MM.1S (cell line): Measurements from ENCODE around the gene KCNK2.

Experiments
- DNase-seq: peaks from one replicate; pipeline ENCODE4 v3.0.0-alpha.2; 2015
- H2AFZ ChIP-seq: fragments of 300-600 bp; sonication (generic); 2 replicates; pipeline ENCODE4 v1.6.0; 2016; ENCODE audit warnings: antibody characterized with exemption, low read length
- H3F3A ChIP-seq: fragments of 300-600 bp; sonication (generic); 2 replicates; pipeline ENCODE4 v1.6.1; 2016; ENCODE audit warnings: mild to moderate bottlenecking, antibody characterized with exemption, low read length, moderate library complexity, mixed read lengths; ENCODE audit not compliant: insufficient read depth
- H3K27ac ChIP-seq: fragments of 300-600 bp; sonication (generic); 2 replicates; pipeline ENCODE4 v1.5.1; 2016; ENCODE audit warnings: mild to moderate bottlenecking, low read length
- H3K27me3 ChIP-seq: fragments of 300-600 bp; sonication (generic); replicated peaks from 2 replicates; pipeline ENCODE4 v1.6.0; 2016; ENCODE audit warnings: low read length; ENCODE audit not compliant: insufficient read depth
- H3K36me3 ChIP-seq: fragments of 300-600 bp; sonication (generic); replicated peaks from 2 replicates; pipeline ENCODE4 v1.6.1; 2016; ENCODE audit warnings: mild to moderate bottlenecking, low read length, mixed read lengths; ENCODE audit not compliant: insufficient read depth
- H3K4me1 ChIP-seq: fragments of 300-600 bp; sonication (generic); 2 replicates; pipeline ENCODE4 v1.6.1; 2016; ENCODE audit warnings: low read length, mixed read lengths
- H3K4me2 ChIP-seq: fragments of 300-600 bp; sonication (generic); 2 replicates; pipeline ENCODE4 v1.6.0; 2016; ENCODE audit warnings: low read depth, low read length
- H3K4me3 ChIP-seq: fragments of 300-600 bp; sonication (generic); 2 replicates; pipeline ENCODE4 v1.5.1; 2016; ENCODE audit warnings: low read length, mixed read lengths
- H3K79me2 ChIP-seq: fragments of 300-600 bp; sonication (generic); 2 replicates; pipeline ENCODE4 v1.6.1; 2016; ENCODE audit warnings: mixed run types, low read length, mixed read lengths
- H3K9ac ChIP-seq: fragments of 300-600 bp; sonication (generic); 2 replicates; pipeline ENCODE4 v1.6.1; 2016; ENCODE audit warnings: low read length, mixed read lengths
- H3K9me2 ChIP-seq: fragments of 300-600 bp; sonication (generic); replicated peaks from 2 replicates; pipeline ENCODE4 v1.6.1; 2016; ENCODE audit warnings: mild to moderate bottlenecking, low read length, mixed read lengths; ENCODE audit not compliant: insufficient read depth
- H3K9me3 ChIP-seq: fragments of 300-600 bp; sonication (generic); replicated peaks from 2 replicates; pipeline ENCODE4 v1.6.1; 2016; ENCODE audit warnings: mild to moderate bottlenecking, low read length, mixed read lengths; ENCODE audit not compliant: insufficient read depth
- H4K20me1 ChIP-seq: fragments of 300-600 bp; sonication (generic); 2 replicates; pipeline ENCODE4 v1.6.1; 2016; ENCODE audit warnings: mild to moderate bottlenecking, low read length, moderate library complexity, mixed read lengths; ENCODE audit not compliant: insufficient read depth
- EZH2 ChIP-seq: fragments of 300-600 bp; sonication (generic); optimal IDR thresholded peaks from 2 replicates; pipeline ENCODE3; 2017; ENCODE audit warnings: low read depth, mild to moderate bottlenecking, antibody characterized with exemption, low read length, mixed read lengths
- EZH2phosphoT487 ChIP-seq: fragments of 300-600 bp; sonication (generic); IDR thresholded peaks from 2 replicates; pipeline ENCODE4 v1.6.1; 2018; ENCODE audit warnings: antibody characterized with exemption, low read length
- TF ChIP-seq, protein P1 (sequence below): fragments of 300-600 bp; sonication (generic); IDR thresholded peaks from 2 replicates; pipeline ENCODE4 v1.5.1; 2016; ENCODE audit warnings: antibody characterized with exemption, low read length, mixed read lengths

Gene KCNK2

GRCh38 chr1:215083383-215083961 lies 935 bp downstream of the KCNK2 start:
- no peaks in the 10 kb centered on the region for H3K4me1 ChIP-seq
- H3K27ac ChIP-seq: no peak overlapping the region
- DNase-seq: no peak
- H3K4me2 ChIP-seq: no peak overlapping the region
- TF ChIP-seq, protein P1, sequence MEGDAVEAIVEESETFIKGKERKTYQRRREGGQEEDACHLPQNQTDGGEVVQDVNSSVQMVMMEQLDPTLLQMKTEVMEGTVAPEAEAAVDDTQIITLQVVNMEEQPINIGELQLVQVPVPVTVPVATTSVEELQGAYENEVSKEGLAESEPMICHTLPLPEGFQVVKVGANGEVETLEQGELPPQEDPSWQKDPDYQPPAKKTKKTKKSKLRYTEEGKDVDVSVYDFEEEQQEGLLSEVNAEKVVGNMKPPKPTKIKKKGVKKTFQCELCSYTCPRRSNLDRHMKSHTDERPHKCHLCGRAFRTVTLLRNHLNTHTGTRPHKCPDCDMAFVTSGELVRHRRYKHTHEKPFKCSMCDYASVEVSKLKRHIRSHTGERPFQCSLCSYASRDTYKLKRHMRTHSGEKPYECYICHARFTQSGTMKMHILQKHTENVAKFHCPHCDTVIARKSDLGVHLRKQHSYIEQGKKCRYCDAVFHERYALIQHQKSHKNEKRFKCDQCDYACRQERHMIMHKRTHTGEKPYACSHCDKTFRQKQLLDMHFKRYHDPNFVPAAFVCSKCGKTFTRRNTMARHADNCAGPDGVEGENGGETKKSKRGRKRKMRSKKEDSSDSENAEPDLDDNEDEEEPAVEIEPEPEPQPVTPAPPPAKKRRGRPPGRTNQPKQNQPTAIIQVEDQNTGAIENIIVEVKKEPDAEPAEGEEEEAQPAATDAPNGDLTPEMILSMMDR: no peak
- TF ChIP-seq EZH2: no peak
- TF ChIP-seq EZH2phosphoT487: no peak
- no peaks in the 10 kb centered on the region for H3K9me2 ChIP-seq
- H3K27me3 ChIP-seq: no peaks in the 10 kb centered on the region
- H4K20me1 ChIP-seq: no peaks in the 10 kb centered on the region
- H3K4me3 ChIP-seq: no peak overlapping the region
- H3K9me3 ChIP-seq: no peaks in the 10 kb centered on the region
- H2AFZ ChIP-seq: no peak overlapping the region
- no peak overlapping the region for H3K9ac ChIP-seq
- no peaks in the 10 kb centered on the region for H3K36me3 ChIP-seq
- no peaks in the 10 kb centered on the region for H3K79me2 ChIP-seq
- no peaks in the 10 kb centered on the region for H3F3A ChIP-seq

- no peaks in the 10 kb centered on the region for H4K20me1 ChIP-seq
- H3K9ac ChIP-seq: no peak overlapping the region
- no peaks in the 10 kb centered on the region for H3K27me3 ChIP-seq
- no peaks in the 10 kb centered on the region for H3K79me2 ChIP-seq
- H3K36me3 ChIP-seq: no peaks in the 10 kb centered on the region
- H3K9me3 ChIP-seq: no peaks in the 10 kb centered on the region
- no peak overlapping the region for H3K27ac ChIP-seq
- H3K9me2 ChIP-seq: no peaks in the 10 kb centered on the region
- no peak overlapping the region for H3K4me2 ChIP-seq
- H3K4me1 ChIP-seq: no peaks in the 10 kb centered on the region
- DNase-seq: no peak
- H3F3A ChIP-seq: no peaks in the 10 kb centered on the region
- H3K4me3 ChIP-seq: no peak overlapping the region
- H2AFZ ChIP-seq: no peak overlapping the region
- TF ChIP-seq EZH2phosphoT487 (no peak), EZH2 (no peak)
- TF ChIP-seq, protein P1: no peak
Observed at GRCh38 chr1:215084621-215085020, 2.1 kb downstream of the KCNK2 start.

GRCh38 chr1:215087603-215088002 lies 5.1 kb downstream of the KCNK2 start:
- Histone ChIP-seq H3K9me3 (no peaks in the 10 kb centered on the region), H3F3A (no peaks in the 10 kb centered on the region), H3K27ac (no peak overlapping the region), H3K9me2 (no peaks in the 10 kb centered on the region), H3K4me3 (no peak overlapping the region), H3K27me3 (no peaks in the 10 kb centered on the region), H3K9ac (no peak overlapping the region), H3K79me2 (no peaks in the 10 kb centered on the region), H3K4me2 (no peak overlapping the region), H2AFZ (no peak overlapping the region), H4K20me1 (no peaks in the 10 kb centered on the region), H3K36me3 (no peaks in the 10 kb centered on the region), H3K4me1 (no peaks in the 10 kb centered on the region)
- DNase-seq: no peak
- TF ChIP-seq EZH2 (no peak), EZH2phosphoT487 (no peak)
- TF ChIP-seq, protein P1: no peak
